Tibial nerve (tissue), 4 donors: ENCODE results near the gene RASGRF1.

Experiments used
- CTCF ChIP-seq, 5 experiments: fragments of 200-600 bp in 3 of 5; fragments of 450-650 bp in 2 of 5; sonication (generic) in 3 of 5; IDR thresholded peaks; one replicate each; pipeline ENCODE4 v1.5.1; 2016 to 2019; ENCODE audit warnings: antibody characterized with exemption in 5 of 5, mild to moderate bottlenecking in 3 of 5, moderate library complexity in 2 of 5
- EP300 ChIP-seq, 2 donors: sonication (generic); formaldehyde crosslinking; IDR thresholded peaks; one replicate each; pipeline ENCODE4 v1.6.1; 2017; ENCODE audit warnings: antibody characterized with exemption in 2 of 2, mild to moderate bottlenecking in 1 of 2
- POLR2A ChIP-seq, 2 donors: fragments of 450-650 bp; IDR thresholded peaks; one replicate each; pipeline ENCODE4 v1.6.1; 2017; ENCODE audit warnings: antibody characterized with exemption in 2 of 2, mild to moderate bottlenecking in 2 of 2, moderate library complexity in 2 of 2

- TF ChIP-seq POLR2A (IDR thresholded peaks at IDR 0.05) (no peak), CTCF (IDR thresholded peaks at IDR 0.05) (no peak), EP300 (IDR thresholded peaks at IDR 0.05) (no peak)
Observed at GRCh38 chr15:79002581-79002980, 88.0 kb downstream of the RASGRF1 start.
